Hematopoietic multipotent progenitor cell treated with erythropoietin and hydrocortisone succinate and interleukin-3 and kit ligand, for 6 days (in vitro differentiated cells): ENCODE data around the gene SNAPC4.
A peak's percentile ranks its signal among the peaks of the same experiment; 100 is the strongest.

Source experiments
- DNase-seq: peaks from one replicate; pipeline ENCODE4 v3.0.0-alpha.2; 2015

Gene SNAPC4, protein sequence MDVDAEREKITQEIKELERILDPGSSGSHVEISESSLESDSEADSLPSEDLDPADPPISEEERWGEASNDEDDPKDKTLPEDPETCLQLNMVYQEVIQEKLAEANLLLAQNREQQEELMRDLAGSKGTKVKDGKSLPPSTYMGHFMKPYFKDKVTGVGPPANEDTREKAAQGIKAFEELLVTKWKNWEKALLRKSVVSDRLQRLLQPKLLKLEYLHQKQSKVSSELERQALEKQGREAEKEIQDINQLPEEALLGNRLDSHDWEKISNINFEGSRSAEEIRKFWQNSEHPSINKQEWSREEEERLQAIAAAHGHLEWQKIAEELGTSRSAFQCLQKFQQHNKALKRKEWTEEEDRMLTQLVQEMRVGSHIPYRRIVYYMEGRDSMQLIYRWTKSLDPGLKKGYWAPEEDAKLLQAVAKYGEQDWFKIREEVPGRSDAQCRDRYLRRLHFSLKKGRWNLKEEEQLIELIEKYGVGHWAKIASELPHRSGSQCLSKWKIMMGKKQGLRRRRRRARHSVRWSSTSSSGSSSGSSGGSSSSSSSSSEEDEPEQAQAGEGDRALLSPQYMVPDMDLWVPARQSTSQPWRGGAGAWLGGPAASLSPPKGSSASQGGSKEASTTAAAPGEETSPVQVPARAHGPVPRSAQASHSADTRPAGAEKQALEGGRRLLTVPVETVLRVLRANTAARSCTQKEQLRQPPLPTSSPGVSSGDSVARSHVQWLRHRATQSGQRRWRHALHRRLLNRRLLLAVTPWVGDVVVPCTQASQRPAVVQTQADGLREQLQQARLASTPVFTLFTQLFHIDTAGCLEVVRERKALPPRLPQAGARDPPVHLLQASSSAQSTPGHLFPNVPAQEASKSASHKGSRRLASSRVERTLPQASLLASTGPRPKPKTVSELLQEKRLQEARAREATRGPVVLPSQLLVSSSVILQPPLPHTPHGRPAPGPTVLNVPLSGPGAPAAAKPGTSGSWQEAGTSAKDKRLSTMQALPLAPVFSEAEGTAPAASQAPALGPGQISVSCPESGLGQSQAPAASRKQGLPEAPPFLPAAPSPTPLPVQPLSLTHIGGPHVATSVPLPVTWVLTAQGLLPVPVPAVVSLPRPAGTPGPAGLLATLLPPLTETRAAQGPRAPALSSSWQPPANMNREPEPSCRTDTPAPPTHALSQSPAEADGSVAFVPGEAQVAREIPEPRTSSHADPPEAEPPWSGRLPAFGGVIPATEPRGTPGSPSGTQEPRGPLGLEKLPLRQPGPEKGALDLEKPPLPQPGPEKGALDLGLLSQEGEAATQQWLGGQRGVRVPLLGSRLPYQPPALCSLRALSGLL (N-terminal part only)

DNA sequence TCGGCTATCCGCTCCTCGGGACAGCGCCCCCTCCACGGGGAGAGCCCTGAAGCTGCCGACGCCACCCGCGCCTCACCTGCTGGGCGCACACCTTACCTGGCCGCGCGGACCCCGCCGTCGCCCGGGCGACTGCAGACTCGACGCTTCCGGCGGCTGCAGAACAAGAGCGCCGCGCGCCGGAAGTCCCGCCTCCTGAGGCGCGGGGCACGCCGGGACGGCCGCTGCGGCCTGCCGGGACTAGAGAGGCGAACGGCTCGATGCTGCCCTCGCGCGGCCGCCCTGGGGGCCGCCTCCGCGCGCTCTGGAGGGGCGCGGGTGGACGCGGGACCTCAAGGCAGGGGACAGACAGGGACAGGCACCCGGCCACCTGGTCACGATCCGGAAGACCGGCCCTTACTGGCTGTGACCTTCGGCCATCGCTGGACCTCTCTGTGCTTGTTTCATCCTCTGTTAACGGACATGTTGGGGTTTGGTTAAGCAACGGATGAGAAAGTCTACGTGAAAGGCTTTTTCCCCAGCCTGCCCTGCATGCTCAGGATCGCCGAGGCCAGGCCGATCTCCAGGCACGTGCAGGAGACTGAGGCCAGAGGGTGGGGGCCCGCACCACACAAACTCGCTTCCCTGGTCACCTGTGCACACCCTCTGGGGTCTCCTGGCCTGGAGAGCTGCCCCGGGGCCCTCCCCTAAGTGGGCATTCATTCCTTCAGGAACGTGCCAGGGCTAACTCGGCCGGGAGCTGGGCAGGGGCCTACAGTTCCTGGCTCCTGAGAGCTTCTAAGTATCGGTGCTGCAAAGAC is at the start of gene SNAPC4:
Gene SNAPC4, minus strand, starts transcription at position 133 of the 797 bp plus-strand sequence. CDS start 1,742 bp downstream, outside the sequence.
- peak; percentile 92 for DNase-seq

DNA sequence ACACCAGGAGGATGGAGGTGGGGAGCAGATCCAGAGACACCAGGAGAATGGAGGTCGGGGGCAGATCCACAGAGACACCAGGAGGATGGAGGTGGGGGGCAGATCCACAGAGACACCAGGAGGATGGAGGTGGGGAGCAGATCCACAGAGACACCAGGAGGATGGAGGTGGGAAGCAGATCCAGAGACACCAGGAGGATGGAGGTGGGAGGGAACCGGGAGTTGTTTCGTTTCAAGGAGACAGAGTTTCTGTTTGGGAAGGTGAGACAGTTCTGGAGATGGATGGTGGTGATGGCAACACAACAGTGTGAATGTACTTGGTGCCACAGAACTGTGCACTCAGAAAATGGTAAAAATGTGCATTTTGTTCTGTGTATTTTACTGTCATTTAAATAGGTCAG is 48.7 kb upstream of the SNAPC4 start:
- no peak for DNase-seq

DNA sequence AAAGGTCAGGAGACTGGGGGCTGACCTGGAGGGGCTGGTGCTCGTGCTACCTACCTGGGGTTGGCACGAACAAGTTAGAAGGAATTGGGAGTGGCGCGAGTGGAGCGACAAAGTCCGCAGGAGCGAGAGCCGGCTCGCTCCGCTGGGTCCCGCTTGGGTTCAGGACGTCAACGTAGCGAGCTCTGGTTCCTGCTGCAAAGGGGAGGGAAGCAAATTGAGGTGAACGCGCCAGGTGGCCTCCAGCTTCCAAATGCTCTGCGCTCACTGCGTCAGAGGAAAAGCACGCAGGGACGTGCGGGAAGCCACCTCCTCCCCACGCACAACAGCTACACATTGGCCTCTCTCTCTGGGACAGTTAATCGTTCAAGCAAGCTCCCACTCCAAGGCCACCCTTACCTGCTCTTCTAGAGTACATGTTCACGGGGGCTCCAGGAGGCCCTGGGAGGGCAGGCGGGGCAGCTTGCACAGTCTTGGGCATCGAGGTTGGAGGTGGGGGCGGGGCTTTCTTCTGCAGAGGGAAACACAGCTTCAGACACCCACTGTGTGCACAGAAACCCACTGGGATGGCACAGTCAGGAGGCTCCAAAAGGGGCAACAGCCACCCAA is 47.3 kb upstream of the SNAPC4 start:
- DNase-seq: no peak

DNA sequence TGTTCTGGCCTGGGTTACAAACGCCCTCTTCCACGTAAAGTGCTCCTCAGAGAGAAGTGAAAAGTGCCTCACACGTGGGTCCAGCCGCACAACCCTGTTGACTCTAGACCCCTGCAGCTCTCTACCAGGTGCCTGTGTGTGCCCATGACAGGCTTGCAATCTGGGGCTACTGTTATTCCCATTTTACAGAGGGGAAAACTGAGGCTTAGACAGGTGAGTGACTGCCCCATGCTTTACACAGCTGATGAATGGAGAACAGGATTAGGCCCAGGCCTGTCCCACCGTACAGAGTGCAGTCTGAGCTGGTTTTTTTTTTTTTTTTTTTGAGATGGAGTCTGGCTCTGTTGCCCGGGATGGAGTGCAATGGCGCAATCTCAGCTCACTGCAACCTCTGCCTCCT is 45.8 kb upstream of the SNAPC4 start:
- DNase-seq: no peak

DNA sequence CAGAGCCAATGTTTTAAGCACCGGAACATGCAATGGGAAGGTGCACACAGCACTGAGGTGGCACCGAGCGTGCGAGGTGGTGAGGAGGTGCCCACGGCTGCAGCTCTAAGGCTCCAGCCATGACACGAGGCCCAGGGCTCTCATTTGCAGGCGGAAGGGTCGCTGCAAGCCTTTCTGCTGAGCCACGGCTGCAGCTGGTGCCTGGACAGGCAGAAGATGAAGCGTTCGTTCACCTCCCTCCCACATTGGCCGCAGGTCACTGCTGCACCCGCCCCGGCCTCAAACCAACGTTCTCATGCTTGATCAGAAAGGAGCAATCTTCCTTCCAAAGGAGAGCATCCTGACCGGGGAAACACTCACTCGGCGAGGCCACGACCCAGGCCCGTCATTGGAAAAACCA is 44.1 kb upstream of the SNAPC4 start:
- no peak for DNase-seq

DNA sequence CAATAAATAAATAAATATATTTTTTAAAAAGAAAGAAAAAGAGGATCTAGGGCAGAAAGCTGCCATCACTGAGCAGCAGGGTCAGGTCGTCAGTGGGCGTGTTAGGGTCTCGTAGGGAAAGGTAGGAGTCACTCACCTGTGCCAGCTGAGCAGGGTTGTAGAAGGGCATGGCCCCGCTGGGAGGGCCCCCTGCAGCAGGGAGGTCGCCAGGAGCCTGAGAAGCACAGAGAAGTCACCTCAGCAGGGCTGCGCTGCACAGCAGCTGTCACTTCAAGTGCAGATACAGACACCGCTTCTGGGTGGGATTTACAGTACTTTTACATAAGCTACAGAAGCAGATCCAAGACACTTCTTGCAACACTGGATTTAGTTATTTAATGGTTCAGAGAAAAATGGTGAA is 43.7 kb upstream of the SNAPC4 start:
- no peak for DNase-seq

DNA sequence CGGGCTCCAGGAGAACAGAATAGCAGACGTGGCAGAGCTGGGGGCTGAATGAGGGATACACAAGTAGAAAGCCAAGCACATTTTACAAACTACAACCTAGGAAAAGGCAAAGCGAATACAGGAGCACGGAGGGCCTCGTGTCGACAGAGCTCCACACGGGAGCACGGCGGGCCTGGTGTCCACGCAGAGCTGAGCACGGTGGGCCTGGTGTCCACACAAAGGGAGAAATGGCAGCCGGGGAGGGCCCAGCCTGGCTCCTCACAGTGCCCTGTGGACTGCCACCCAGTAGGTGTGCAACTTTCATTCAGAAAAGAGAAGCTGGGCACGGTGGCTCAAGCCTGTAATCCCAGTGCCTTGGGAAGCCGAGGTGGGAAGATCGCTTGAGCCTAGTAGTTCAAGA is 43.1 kb upstream of the SNAPC4 start:
- no peak for DNase-seq

DNA sequence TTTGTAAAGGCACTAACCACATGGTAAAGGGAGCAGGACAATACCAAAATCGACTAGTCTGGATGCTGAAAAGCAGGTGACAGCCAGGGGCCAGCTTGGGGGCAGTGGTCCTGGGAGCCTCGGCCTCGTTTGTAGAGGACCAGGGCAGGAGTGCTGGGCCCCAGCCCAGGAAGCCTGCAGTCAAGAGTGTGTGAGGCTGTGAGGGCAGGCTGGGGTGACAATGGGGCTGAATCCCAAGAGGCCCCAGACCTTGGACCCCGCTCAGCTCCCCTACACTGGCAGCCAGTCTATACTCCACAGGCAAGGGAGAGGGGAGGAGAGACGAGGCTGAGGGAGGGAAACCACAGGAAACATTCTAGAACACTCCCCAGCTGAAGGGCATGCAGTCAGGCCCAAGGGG is 42.3 kb upstream of the SNAPC4 start:
- no peak for DNase-seq

DNA sequence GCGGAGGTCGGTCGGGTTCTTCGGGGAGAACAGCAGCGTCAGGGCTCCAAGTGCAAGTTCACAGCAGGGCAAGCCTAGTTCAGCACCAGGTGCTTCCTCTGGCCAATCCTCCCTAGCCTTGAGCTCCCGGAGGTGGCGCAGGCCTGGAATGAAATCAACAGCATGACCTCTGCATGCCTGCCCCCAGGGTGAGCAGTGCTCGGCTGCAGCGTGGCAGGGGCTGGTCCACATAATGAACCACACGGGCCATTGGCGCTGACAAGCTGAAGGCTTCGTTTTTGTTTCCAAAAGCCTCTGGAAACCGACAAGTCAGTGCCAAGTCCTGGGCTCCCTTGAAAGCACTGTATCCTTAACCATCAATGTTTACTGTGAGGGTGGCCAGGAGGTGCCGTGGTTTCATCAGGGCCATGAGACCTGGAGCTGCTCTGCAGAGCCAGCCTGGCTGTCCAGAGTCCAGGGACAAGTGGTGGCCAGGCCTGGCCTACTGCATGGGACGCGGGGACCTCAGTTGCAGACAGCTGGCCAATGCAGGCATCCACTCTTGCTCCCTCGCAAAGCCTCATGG is 41.8 kb upstream of the SNAPC4 start:
- DNase-seq: no peak

DNA sequence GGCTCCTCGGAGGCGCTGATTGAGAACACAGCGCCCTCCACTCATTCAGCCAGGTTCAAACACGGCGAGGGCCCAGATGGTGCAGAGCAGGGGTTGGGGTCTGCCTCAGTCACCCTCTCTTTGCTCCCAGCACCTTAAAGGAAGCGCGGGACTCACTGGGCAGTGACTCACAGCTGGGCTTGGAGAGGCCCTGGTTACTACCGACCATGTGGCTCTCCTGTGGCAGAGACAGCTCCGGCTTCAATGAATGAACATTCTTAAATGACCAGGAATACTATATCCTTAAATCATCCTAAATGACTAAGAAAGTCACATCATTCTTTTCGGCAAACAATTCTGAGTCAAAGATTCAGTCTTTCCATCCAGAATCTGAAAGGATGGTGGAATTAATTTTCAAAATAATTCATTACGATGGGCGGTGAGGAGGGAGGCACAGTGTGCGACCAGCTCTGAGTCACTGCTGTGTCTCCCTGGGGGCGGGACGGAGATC is 41.3 kb upstream of the SNAPC4 start:
- DNase-seq: no peak

DNA sequence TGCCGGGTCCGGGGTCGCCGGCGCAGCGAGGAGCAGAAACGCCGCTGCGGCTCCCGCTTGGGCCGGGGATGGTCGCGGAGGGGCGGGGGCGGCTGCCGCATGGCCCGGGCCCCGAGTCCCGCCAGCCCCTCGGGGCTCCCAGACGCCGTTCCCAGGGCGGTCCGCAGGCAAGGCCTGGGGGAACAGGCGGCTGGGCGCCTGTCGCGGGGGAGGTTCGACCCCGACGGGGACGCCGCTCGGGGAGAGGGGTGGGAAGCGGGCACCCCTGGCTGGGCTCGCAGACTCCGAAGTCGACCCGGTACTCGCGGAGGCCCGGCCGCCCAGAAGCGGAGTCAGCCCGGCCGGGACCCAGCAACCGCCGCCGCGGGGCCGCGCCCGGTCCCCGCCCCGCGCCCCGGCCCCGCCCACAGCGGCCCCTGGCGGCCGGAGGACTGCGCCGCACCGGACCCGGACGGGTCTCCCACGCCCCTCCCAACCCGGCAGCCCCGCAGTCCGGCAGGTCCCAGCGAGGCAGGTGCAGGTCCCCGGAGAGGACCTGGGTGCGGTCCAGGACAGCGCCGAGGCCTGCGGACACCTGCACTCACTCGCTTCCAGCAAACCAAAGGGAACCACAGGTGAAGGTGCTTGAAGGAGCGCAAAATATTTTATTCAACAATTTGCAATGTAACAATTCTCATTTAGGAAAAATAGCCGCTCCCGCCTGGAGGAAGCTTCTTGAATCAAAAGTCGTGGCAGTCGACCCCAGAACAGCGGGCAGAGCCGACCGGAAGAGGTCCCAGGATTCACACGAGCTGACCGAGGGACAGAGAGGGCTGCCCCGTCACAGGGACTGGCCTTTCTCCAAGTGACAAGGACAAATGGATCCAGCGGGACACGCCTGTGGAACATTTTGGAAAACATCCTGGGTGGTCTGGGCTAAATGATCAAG is 39.8 kb upstream of the SNAPC4 start, which contains the start of gene INPP5E:
Gene INPP5E, minus strand, starts transcription at position 365 of the 928 bp plus-strand sequence. CDS start 426 bp downstream, outside the sequence.
- DNase-seq: peak; percentile 74

DNA sequence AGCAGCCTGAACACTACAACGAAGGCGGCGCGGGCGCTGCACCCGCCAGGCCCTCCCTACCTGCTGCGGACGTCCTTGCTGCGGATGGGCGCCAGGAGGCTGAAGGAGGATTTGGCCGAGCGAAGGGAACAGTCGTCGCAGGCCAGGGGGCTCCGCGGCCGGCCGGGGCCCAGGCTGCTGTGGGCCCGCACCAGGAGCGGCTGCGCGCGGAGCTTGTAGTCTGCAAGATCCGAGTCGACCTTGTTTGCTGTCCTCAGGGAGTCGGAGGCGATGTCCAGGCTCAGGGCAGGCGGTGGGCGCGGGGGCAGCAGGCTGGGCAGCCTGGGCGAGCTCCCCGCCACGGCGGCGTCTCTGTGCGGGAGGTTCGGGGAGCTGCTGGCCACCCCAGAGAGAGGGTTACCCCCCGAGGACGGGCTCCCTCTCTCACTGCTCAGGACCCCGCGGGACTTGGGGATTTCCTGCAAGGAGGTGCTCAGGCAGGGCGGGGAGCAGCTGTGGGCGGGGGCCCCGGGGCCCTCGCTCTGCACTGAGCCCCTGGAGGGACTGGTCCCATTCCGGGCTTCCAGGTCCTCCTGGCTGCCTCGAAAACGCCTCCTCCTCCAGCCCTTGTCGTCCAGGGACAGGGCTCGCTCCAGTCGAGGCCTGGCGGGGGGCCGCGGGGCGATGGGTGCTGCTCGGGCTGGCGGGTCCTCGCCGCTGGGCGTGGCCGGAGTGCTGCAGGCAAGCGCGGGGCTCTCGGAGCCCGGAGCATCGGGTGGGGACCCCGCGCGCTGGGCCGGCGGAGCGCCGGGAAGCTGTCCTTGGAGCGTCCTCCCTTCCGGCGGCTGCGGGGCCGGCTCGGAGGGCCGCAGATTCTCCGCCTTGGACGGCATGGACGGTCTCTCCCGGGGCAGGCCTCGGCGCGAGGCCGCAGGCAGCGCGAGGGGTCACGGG is 38.8 kb upstream of the SNAPC4 start:
- peak; percentile 46 for DNase-seq

DNA sequence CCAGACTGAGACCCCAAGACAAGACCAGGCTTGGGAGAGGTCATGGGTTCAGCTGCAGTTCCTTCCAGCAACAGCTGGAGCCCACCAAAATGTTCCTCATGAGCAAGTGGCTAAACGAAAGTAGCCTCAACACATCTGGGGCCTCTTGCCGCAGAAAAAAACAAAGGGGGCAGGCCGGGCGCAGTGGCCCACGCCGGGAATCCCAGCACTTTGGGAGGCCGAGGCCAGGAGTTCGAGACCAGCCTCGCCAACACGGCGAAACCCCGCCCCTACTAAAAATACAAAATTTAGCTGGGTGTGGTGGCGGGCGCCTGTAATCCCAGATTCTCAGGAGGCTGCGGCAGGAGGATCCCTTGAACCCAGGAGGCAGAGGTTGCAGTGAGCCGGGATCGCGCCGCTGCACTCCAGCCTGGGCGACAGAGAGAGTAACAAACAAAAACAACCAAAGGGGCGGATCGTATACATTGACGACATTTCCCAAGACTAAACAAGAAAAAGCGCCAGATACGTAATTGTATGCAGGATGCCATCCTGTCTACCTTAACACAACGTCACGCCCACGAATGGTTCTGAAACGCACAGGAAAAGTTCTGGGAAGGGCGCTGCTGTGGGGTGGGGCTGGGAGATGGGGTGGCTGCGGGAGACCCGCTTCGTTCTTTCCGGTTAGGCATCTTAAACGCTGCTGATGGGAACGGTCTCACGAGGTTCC is 38.0 kb upstream of the SNAPC4 start:
- no peak for DNase-seq

DNA sequence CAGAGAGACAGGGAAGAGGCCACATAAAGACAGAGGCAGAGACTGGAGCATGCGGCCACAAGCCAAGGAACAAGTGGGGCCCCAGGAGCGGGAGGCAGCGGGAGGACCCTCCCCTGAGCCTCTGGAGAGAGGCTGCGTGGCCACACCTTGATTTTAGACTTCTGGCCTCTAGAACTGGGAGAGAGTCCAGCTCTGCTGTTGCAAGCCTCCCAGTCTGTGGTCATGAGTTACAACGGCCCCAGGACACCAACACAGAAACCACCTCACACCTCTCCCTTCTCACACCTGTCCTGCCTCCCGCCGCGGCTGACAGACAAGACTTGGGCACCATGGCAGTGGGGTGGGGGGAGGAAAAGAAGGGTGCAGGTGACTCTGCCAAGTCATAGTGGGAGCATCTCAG is 37.5 kb upstream of the SNAPC4 start:
- DNase-seq: peak; percentile 17

DNA sequence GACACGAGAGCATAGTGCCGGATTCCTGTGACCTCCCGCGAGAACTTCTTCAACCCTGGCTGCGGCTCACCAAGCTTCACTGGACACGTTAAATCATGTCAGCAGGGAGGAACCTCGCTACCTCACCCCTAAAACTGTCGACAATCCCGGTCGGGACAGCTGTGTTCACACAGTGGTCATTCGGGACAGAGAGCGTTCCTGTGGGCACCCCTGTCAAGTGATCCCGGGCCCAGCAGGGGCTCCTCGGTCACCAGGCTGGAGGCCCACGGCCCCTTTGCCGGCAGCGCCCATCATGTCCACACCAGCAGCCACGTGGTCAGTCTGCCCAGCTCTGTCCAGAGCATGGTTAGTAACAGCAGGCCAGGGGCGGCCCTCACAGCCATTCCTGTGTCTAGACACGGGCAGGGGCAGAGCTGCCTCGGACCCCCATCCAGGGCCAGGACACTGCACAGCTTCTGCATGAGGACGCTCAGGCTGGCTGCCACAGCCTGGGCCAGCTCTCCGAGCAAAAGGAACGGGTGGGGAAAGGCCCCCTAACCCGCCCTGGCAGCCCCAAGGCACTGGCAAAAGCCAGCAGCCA is 36.2 kb upstream of the SNAPC4 start:
- DNase-seq: no peak

DNA sequence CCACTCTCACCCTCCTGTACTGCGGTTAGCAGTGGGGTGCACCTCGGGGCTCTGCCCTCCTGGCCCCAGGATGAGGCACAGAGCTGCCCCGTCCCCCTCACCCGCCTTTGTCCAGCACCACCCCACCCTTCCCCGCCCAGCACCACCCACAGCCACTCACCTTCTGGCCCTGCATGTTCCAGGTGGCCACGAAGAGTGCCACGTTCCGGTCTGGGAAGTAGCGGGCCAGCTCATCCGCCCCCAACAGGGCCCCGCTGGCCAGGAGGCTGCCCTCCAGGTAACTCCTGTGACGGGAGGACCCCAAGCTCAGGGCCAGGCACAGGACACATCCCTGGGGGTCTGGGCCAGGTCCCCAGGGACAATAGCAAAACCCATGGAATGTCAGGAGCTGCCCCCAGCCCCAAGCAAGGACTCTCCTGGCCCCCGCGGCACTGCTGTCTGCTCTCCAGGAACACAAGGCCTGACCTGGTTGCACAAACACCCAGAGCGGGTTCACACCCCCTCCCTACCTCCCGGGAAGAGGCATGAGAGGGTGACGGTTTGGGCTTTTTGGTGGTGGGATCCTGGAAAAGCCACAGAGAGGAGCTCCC is 34.7 kb upstream of the SNAPC4 start:
- DNase-seq: no peak
